HG03103 (cell line): Measurements from ENCODE around the gene C20orf144.

ENCODE experiments used
- ATAC-seq: cut with Tn5 transposase; IDR thresholded peaks from one replicate; pipeline ENCODE4 v1.9.1; 2021; ENCODE audit warnings: low read depth; ENCODE audit not compliant: unreplicated experiment

The C20orf144 gene

DNA sequence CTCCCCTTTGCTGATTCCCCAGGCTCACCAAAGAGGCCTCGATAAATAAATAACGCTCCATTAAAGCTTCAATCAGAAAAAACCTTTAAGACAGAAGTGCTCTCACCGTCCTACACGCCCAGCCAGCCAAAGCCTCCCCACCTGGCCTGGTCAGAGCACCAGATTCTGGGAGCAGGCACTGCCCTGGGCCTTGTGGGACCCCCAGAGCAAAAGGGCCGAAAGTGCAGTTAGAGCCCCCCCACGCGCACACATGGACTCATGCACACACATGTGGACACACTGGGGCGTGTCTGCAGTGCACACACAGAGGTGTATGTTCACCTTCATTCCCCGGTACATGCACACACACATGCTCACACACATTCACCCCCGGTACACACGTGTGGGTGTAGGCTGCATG is 14.0 kb downstream of the C20orf144 start:
- no peak for ATAC-seq

- ATAC-seq, result no peak
Measured at GRCh38 chr20:33676652-33677645, 14.8 kb downstream of the C20orf144 start.

DNA sequence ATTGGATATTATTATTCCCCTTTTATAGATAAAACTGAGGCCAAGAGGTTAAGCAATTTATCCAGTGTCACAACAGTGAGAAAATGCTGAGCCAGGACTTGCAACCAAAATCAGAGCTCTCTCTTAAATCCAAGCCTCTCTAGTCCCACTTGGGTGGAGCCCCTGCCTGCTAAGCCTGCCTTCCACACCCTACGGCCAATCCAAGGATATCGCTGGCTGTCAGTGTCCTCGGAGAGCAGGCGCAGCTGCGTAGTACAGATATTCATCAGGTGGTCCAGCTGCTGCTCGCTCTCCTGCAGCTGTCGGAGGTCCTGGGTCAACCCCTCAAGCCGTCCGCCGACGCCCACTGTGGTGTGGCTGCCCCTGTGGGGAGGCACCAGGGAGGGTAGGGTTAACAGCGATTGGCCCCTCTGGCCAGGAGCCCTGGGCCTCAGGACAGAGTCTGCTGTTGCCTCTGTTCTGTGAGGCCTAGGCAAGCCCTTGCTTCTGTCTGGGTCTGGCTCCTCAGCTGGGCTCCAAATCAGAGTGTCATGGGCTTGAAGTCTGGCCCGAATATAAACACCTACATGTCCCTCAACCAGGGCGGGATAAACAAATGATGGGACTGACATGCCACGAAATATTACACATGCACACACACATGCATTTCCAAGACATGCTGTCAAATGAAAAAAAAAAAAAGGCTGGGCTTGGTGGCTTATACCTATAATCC is 16.0 kb downstream of the C20orf144 start:
- no peak for ATAC-seq

- ATAC-seq, result peak; percentile 61
Measured at GRCh38 chr20:33679758-33680485, 17.8 kb downstream of the C20orf144 start.

DNA sequence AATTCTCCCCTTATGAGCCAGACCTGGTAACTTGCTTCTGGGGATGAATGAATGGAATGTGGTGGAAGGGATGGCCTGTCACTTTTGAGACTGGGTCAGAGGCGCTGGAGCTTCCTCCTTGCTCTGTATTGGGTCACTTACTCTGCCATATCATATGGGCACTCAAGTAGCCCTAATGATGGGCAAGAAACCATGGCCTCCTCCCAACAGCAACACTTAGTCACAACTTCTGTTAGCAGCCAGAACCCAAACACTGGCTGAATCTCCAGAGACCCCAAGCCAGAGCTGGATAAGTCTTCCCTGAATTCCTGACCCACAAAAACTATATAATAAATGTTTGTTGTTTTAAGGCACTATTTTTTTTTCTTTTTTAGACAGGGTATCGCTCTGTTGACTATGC is 18.6 kb downstream of the C20orf144 start:
- ATAC-seq, result no peak

- no peak for ATAC-seq
Measured at GRCh38 chr20:33681288-33681687, 19.2 kb downstream of the C20orf144 start.

DNA sequence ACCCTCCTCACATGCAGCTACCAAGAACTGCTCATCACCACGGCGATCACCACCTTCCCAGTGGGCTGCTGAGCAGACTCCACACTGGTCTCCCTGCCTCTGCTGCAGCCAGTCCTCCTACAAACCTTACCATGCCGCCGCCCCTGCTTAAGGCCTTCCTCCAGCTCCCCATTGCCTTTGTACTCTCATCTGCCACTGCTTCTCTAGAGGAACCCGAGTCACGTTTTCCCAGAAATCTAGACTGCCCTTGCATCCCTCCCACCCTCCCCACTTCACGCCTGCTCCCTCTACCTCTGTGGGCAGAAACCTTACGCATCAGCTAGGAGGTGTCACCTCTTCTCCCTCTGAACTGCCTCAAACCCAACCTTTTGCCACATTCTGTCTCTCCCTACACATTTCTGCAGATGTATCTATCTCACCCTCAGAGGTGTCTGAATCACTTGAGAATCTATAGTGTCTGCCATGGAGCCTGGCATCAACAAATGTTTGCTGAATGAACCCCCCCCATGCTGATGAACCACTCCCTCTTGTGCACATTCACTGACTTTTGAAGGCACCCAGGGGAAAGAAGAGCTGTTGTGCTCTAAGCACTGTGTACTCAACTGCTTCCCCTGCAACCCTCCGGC is 19.7 kb downstream of the C20orf144 start:
- ATAC-seq, result no peak

DNA sequence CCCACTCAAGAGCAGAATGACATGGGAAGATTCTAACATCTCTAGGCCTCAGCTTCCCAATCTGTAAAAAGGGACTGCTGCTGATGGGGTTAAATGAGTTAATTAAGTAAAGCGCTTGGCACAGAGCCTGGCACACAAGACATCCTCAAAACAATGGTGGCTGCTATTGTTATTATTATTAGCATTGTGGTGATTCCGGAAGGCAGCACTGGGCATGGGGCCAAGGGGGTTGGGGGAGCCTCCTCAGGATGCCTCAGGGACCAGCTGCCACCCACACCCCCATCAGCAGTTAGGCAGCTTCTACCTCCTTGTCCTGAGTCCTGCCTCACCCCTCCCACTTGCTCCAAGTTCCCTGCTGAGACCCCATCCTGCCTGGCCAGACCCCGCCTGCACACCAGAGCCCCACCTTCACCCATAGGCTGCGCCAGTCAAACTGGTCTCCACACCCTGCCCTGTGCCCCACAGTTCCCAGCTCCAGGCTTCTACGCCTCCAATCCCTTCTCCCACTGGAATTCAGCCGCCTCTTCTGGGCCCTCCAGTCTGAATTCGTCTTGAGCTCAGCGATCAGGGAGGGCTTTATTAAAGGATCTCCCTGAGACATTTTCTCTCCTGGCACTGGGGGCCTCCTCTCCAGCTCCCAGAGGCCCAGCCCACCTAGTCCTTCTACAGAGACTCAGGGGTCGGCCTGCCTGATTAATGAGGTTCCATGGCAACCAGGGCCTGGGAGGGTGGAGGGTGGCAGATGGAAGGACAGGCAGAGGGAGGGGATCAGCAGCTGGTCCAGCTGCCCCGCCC is 22.6 kb downstream of the C20orf144 start:
- no peak for ATAC-seq

GRCh38 chr20:33685328-33686099 is 23.4 kb downstream of the C20orf144 start:
- peak; percentile 27 for ATAC-seq

GRCh38 chr20:33686100-33686983 is 24.2 kb downstream of the C20orf144 start, which contains the start of gene E2F1:
E2F1 (minus strand) TSS chr20:33686385; CDS start chr20:33686264, 121 bp downstream.
- peak; percentile 63 for ATAC-seq

DNA sequence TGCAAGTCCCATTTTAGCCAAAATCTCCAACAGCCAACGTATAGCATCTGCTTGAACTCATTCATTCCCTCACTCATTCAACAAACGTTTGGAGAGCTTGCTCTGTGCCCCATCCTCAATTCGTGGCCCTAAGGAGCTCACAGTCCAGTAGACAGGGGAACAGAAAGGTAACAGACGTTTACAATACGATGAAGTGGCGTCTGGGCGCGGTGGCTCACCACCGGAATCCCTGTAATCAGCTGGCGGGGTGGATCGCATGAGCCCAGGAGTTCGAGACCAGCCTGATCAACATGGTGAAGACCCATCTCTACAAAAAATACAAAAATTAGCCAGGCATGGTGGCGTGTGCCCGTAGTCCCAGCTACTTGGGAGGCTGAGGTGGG is 24.8 kb downstream of the C20orf144 start:
- ATAC-seq, result no peak

GRCh38 chr20:33687370-33687915 is 25.3 kb downstream of the C20orf144 start:
- no peak for ATAC-seq

DNA sequence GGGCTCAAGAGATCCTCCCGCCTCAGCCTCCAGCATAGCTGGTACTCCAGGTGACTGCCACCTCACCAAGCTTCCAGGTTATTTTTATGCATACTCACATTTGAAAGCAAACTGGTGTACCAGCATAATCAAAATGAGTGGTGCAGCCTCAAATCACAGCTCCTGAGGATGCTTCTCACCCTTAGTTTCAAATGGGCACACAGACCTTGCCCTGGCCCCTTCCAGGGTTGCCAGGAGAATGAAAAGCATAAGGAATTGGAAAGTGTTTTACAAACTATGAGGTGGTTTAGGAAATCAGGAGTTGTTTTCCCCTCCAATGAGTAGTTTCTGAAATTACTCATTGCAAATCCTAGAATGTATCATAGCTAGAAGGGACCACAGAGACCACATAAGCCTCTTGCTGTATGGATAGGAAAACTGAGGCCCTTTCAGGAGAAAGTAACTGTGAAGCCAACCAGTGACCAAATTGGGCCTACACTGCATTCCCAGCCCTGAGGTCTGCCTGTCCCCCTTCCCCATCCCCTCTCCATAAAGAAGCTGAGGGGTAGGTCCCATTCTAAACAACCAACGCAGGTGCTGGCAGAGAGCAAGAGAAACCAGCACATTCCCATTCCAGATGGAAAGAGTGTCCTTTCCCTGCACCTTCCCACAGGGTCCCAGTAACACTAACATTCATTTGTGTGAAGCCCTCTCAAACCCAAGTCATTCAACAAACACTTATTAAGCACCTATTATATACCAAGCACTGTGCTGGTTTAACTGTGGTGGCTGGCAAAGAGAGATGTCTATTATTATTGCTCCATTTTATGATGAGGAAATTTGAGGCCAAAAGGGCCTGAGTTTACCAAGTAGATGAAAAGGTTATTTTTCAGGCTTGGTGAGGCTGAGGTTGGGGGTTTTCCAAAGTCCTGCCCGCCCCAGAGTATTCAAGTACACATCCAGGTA is 26.1 kb downstream of the C20orf144 start:
- no peak for ATAC-seq

- no peak for ATAC-seq
Measured at GRCh38 chr20:33688938-33689424, 26.9 kb downstream of the C20orf144 start.

DNA sequence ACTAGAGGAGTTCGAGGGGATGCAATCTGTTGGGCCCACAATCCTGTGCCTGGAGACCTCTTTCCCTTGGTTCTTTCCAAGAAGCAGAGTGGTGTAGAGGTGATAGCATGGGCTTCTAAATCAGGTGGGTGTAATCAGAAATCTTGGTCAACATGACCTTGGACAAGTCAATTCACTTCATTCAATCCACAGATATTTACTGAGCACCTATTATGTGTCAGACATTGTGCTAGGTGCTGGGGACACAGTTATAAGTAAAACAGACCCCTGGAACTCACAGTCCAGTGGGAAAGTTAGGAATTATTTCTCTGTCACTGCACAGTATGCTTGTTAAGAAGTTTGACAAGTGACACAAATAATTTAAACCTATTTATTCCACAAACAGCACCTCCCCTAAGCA is 27.4 kb downstream of the C20orf144 start:
- ATAC-seq, result no peak

DNA sequence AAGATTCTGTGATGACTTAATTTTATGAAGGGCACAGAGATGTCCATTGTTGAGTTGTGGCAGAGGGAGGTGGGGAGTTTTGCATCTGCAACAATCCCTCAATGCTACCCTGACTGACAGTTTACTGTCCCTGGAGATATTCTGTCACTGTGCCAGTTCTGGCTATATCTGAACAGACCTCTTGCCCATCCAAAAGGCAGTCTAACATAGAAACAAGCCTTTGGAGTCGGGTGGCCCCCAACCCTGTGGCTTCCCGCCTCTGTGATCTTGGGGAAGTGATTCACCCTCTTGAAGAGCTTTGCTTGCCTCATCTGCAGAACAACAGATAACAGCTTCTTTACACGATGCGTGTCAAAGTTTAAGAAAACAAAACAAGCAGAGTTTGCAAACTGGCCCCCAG is 27.8 kb downstream of the C20orf144 start:
- ATAC-seq, result no peak
